GM12891 (cell line): ENCODE data around the gene RPL36AL.
A peak's percentile ranks its signal among the peaks of the same experiment; 100 is the strongest.

Source experiments
- POLR2A ChIP-seq: IDR thresholded peaks from 2 replicates; pipeline ENCODE4 v1.6.1; 2011; ENCODE audit warnings: low read depth, low read length, control low read depth
- POLR2AphosphoS5 ChIP-seq: IDR thresholded peaks from 2 replicates; pipeline ENCODE4 v1.6.1; 2011; ENCODE audit warnings: low read depth, low read length, control low read depth
- SPI1 ChIP-seq: IDR thresholded peaks from 2 replicates; pipeline ENCODE4 v1.6.1; 2011; ENCODE audit warnings: low read depth, low read length, control low read depth
- TAF1 ChIP-seq: IDR thresholded peaks from 2 replicates; pipeline ENCODE4 v1.6.1; 2011; ENCODE audit warnings: low read depth, low read length, control low read depth

- 0 out of 2 replicates have a peak, but pooled peaks have one; percentile 63 for TF ChIP-seq POLR2A
- TF ChIP-seq SPI1 = peak; percentile 21; the same call in 1 of the 2 replicates
- TF ChIP-seq TAF1 = peak; percentile 7; the same call in 1 of the 2 replicates
- peak; percentile 39 for TF ChIP-seq POLR2AphosphoS5
Measured at GRCh38 chr14:49633640-49634546, 13.5 kb upstream of the RPL36AL start.
